ENCODE results near the gene SH2B3. TPM values are rescaled to one million over a fixed set of nuclear protein-coding genes. Genes with fewer than 3 reads are reported as not detected.

The SH2B3 gene
- total and polyA plus RNA-seq, 4 donors = 9.6 to 46.0 (median 17.9) TPM

DNA sequence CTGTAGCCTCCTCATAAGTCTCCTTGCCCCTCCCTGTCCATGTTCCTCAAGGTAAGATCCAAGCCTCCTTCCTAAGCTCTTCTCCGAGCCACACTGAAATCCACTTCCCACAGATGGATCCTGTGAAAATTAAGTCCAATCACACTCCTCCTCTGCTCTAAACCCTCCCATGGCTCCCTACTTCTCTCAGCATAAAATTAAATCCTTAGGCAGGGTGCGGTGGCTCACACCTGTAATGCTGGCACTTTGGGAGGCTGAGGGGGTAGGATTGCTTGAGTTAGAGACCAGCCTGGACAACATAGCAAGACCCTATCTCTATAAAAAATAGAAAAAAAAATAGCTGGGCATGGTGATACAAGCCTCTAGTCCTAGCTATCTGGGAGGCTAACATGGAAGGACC is 39.1 kb upstream of the SH2B3 start:
- DNase-seq (no peak), ATAC-seq (ENCODE audit: insufficient read depth, low FRiP score) (no peak)
- Histone ChIP-seq H3K27ac (ENCODE audit: low read depth in 1 of 2, low read length in 1 of 2) (no peak overlapping the region), H3K4me1 (ENCODE audit: control insufficient read depth in 5 of 5, insufficient read depth in 5 of 5, low read length in 5 of 5) (peaks cover 0 to 20% (median 0%) of the 10 kb centered on the region in 5 donors), H3K4me3 (no peak overlapping the region), H3K27me3 (ENCODE audit: control insufficient read depth in 3 of 3, insufficient read depth in 3 of 3, low read length in 2 of 3) (no peaks in the 10 kb centered on the region), H3K9me3 (ENCODE audit: control insufficient read depth in 4 of 4, insufficient read depth in 3 of 4, low read length in 3 of 4) (no peaks in the 10 kb centered on the region), H3K36me3 (ENCODE audit: control insufficient read depth in 4 of 4, insufficient read depth in 4 of 4, low read length in 4 of 4) (peaks cover 0 to 21% (median 11%) of the 10 kb centered on the region in 4 donors), H3K9ac (ENCODE audit: insufficient read depth in 1 of 2, low read length in 2 of 2) (no peak overlapping the region)
- WGBS, 2 donors = 95 to 96% methylated on average over 2 of the region's 2 CpGs
- TF ChIP-seq, protein P1, sequence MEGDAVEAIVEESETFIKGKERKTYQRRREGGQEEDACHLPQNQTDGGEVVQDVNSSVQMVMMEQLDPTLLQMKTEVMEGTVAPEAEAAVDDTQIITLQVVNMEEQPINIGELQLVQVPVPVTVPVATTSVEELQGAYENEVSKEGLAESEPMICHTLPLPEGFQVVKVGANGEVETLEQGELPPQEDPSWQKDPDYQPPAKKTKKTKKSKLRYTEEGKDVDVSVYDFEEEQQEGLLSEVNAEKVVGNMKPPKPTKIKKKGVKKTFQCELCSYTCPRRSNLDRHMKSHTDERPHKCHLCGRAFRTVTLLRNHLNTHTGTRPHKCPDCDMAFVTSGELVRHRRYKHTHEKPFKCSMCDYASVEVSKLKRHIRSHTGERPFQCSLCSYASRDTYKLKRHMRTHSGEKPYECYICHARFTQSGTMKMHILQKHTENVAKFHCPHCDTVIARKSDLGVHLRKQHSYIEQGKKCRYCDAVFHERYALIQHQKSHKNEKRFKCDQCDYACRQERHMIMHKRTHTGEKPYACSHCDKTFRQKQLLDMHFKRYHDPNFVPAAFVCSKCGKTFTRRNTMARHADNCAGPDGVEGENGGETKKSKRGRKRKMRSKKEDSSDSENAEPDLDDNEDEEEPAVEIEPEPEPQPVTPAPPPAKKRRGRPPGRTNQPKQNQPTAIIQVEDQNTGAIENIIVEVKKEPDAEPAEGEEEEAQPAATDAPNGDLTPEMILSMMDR (IDR thresholded peaks at IDR 0.05; ENCODE audit: control extremely low read depth, extremely low read depth) = no peak

DNA sequence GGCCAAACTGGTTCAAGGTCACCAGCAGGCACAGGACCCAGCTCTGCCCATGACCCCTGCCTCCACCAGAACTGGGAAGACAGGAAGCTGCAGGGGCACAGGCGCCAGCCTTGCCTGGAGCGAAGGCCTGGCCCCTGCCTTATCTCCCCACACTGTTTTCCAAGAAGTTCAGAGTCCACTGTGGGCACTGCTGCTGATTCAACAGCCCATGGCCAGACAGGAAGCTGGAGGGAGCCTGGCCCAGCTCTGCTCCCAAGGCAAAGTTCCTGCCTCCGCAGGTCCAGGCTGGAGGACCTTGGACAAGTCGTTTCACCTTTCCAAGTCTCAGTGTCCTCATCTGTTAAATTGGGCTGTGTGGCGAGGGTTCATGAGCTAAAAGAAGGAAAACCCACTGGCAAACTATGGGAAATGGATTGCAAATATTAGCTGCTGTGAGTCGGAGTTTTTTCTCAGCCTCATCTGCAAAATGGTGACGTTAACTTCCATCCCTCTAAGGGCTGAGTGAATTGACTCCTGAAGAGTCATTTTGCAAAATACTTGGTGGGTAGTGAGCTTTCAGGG is 38.0 kb upstream of the SH2B3 start:
- ATAC-seq (ENCODE audit: insufficient read depth, low FRiP score) (no peak), DNase-seq (no peak)
- WGBS, 2 donors = 46 to 64% methylated on average over 7 of the region's 7 CpGs
- no peaks in the 10 kb centered on the region for H3K27me3 ChIP-seq (ENCODE audit: control insufficient read depth in 3 of 3, insufficient read depth in 3 of 3, low read length in 2 of 3)
- TF ChIP-seq, protein P1 (IDR thresholded peaks at IDR 0.05; ENCODE audit: control extremely low read depth, extremely low read depth) = no peak
- peak overlapping the region; percentile 90 for H3K4me3 ChIP-seq
- H3K9ac ChIP-seq (ENCODE audit: insufficient read depth in 1 of 2, low read length in 2 of 2) = no peak overlapping the region
- H3K4me1 ChIP-seq (ENCODE audit: control insufficient read depth in 5 of 5, insufficient read depth in 5 of 5, low read length in 5 of 5) = peaks cover 0 to 20% (median 0%) of the 10 kb centered on the region in 5 donors
- H3K27ac ChIP-seq (ENCODE audit: low read depth in 1 of 2, low read length in 1 of 2) = peak overlapping the region; percentile 2 to 90
- no peaks in the 10 kb centered on the region for H3K9me3 ChIP-seq (ENCODE audit: control insufficient read depth in 4 of 4, insufficient read depth in 3 of 4, low read length in 3 of 4)
- H3K36me3 ChIP-seq (ENCODE audit: control insufficient read depth in 4 of 4, insufficient read depth in 4 of 4, low read length in 4 of 4) = peaks cover 0 to 17% (median 9%) of the 10 kb centered on the region in 4 donors

DNA sequence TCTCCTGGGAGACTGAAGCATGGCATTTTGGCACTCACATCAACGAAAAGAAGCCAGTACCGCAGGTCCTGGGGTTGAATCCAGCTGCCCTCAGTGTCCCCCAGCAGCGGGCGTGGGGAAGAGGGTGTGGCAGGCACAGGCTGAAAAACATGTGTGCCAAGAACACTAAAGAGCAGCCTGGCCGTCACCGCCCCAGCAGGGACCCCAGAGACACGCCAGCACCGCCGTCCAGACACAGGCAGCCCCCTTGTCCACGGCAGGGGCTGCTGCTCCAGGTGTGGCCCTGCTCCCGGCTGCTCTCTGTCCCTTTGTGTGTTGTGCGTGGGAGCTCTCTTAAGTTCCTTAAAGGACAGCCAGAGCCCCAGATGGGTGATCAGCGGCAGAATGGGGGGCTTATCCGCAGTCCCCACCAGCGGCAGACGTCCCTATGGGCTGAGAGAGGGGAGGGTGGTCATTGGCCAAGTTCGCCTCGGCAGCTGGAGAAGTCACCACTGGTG is 37.4 kb upstream of the SH2B3 start:
- Histone ChIP-seq H3K9ac (ENCODE audit: insufficient read depth in 1 of 2, low read length in 2 of 2) (peak overlapping the region; percentile 56 to 58), H3K27ac (ENCODE audit: low read depth in 1 of 2, low read length in 1 of 2) (peak overlapping the region; percentile 64 to 90), H3K4me3 (peak overlapping the region; percentile 90), H3K9me3 (ENCODE audit: control insufficient read depth in 4 of 4, insufficient read depth in 3 of 4, low read length in 3 of 4) (no peaks in the 10 kb centered on the region), H3K4me1 (ENCODE audit: control insufficient read depth in 5 of 5, insufficient read depth in 5 of 5, low read length in 5 of 5) (peaks cover 0 to 20% (median 0%) of the 10 kb centered on the region in 5 donors), H3K36me3 (ENCODE audit: control insufficient read depth in 4 of 4, insufficient read depth in 4 of 4, low read length in 4 of 4) (peaks cover 0 to 12% (median 6%) of the 10 kb centered on the region in 4 donors), H3K27me3 (ENCODE audit: control insufficient read depth in 3 of 3, insufficient read depth in 3 of 3, low read length in 2 of 3) (no peaks in the 10 kb centered on the region)
- WGBS, 2 donors = 3% methylated on average over 18 of the region's 18 CpGs
- ATAC-seq (ENCODE audit: insufficient read depth, low FRiP score) (peak; percentile 3), DNase-seq (peak in 2 of 3 donors; percentile 14 to 40)
- TF ChIP-seq, protein P1 (IDR thresholded peaks at IDR 0.05; ENCODE audit: control extremely low read depth, extremely low read depth) = no peak
